Spleen (tissue), 11 donors: ENCODE measurements around the gene SELENOO. TPM values are rescaled to one million over a fixed set of nuclear protein-coding genes. Genes with fewer than 3 reads are reported as not detected.
A peak's percentile ranks its signal among the peaks of the same experiment; 100 is the strongest.

Experiments used
- DNase-seq: peaks from one replicate; pipeline ENCODE4 v3.0.0-alpha.2; 2020
- H3K27ac ChIP-seq, 8 donors: fragments of 200-600 bp; sonication (generic) in 7 of 8; 1 replicate in 4 of 8; 2 replicates in 4 of 8; pipeline versions ENCODE4 v1.5.0 to v1.8.0; 2016 to 2021; ENCODE audit warnings: inconsistent platforms in 4 of 8, mild to moderate bottlenecking in 4 of 8, moderate library complexity in 1 of 8
- H3K27me3 ChIP-seq, 7 donors: fragments of 200-600 bp; sonication (generic) in 6 of 7; replicated peaks in 1 of 7; 1 replicate in 4 of 7; 2 replicates in 3 of 7; pipeline versions ENCODE4 v1.5.0 to v1.8.0; 2016 to 2021; ENCODE audit warnings: inconsistent platforms in 3 of 7, mild to moderate bottlenecking in 1 of 7
- H3K36me3 ChIP-seq, 6 donors: fragments of 200-600 bp; sonication (generic) in 5 of 6; 1 replicate in 4 of 6; 2 replicates in 2 of 6; pipeline versions ENCODE4 v1.5.0 to v1.8.0; 2016 to 2021; ENCODE audit warnings: inconsistent platforms in 2 of 6
- H3K4me1 ChIP-seq, 6 donors: fragments of 200-600 bp; sonication (generic) in 5 of 6; 1 replicate in 3 of 6; 2 replicates in 3 of 6; pipeline versions ENCODE4 v1.5.0 to v1.8.0; 2016 to 2021; ENCODE audit warnings: inconsistent platforms in 3 of 6
- H3K4me3 ChIP-seq, 8 donors: fragments of 200-600 bp; sonication (generic) in 7 of 8; 1 replicate in 4 of 8; 2 replicates in 4 of 8; pipeline versions ENCODE4 v1.5.0 to v1.8.0; 2016 to 2021; ENCODE audit warnings: inconsistent platforms in 4 of 8, mild to moderate bottlenecking in 4 of 8, moderate library complexity in 2 of 8
- H3K9me3 ChIP-seq, 8 donors: fragments of 200-600 bp; sonication (generic) in 7 of 8; 1 replicate in 4 of 8; 2 replicates in 4 of 8; pipeline versions ENCODE4 v1.5.0 to v1.8.0; 2016 to 2021; ENCODE audit warnings: inconsistent platforms in 4 of 8
- POLR2A ChIP-seq, 3 donors: fragments of 450-650 bp; IDR thresholded peaks; one replicate each; pipeline ENCODE4 v1.5.1; 2017; ENCODE audit warnings: antibody characterized with exemption in 3 of 3, mild to moderate bottlenecking in 1 of 3
- POLR2AphosphoS5 ChIP-seq, 3 donors: sonication (generic); formaldehyde crosslinking; IDR thresholded peaks; one replicate each; pipeline ENCODE4 v1.5.1; 2017; ENCODE audit warnings: antibody characterized with exemption in 3 of 3
- WGBS, 5 donors: extraction: QIAGEN DNeasy Blood & Tissue Kit in 3 of 5; methylation state at CpG; one replicate each; pipeline versions ENCODE4 v1.1.5 to v1.1.7; 2013 to 2018; 5-methylcytosine and 5-hydroxymethylcytosine counted together
- intact Hi-C: fragments of 100-400 bp; cut with DNase I; formaldehyde crosslinking; loops from one replicate; pipeline ENCODE4 v1.15.0; 2023; ENCODE audit warnings: low total_unique reads
- polyA plus RNA-seq, 3 donors: library from polyadenylated mRNA; stranded (reverse); fragments of 200-250 nt; gene quantifications; one replicate each; pipeline ENCODE4 v1.2.1, GENCODE V29; 2013
- total RNA-seq, 7 donors: library from RNA; depleted of rRNA in 3 of 7; stranded (reverse); fragments of >200 nt in 3 of 7; fragmentation: NEBNext Ultra II Directional in 4 of 7; extraction: Animal tissue kit (Norgen Biotek cat#: 25700) in 4 of 7; gene quantifications; one replicate each; pipeline versions ENCODE4 v1.1.0 to v1.2.1, GENCODE V29; 2016 to 2021
- TF ChIP-seq, protein P1 (sequence below), 11 experiments: fragments of 200-600 bp in 7 of 11; fragments of 450-650 bp in 4 of 11; sonication (generic) in 4 of 11; IDR thresholded peaks in 8 of 11; conservative IDR thresholded peaks in 3 of 11; 1 replicate in 7 of 11; 2 replicates in 4 of 11; pipeline versions ENCODE4 v1.4.0 to v1.8.0; 2016 to 2021; ENCODE audit warnings: antibody characterized with exemption in 11 of 11, inconsistent platforms in 4 of 11, mild to moderate bottlenecking in 1 of 11
- donor health status: healthy with polysubstance abuse.
- donor health status: DM: no; HTN: no; CAD: no; lungs with moderate emphysema.
- donor health status: DM: no; HTN: no; CAD: no.
- donor health status: Bipolar disorder and iron deficiency.
- donor health status: healthy.
- donor health status: DM: no; HTN: no; CAD: no.
- donor health status: DM: yes; HTN: yes; CAD: no.

Gene SELENOO
- total and polyA plus RNA-seq, 10 donors = 25.4 to 70.8 (median 29.5) TPM

GRCh38 chr22:50243685-50244419 lies 43.0 kb downstream of the SELENOO start:
- no peak for DNase-seq
- 13 to 22% (median 19%) methylated on average over 22 to 27 of the region's 27 CpGs for WGBS, 5 donors
- intact Hi-C loops = loop anchor here (10.0 kb wide), 1 partner anchor 251 kb away; no protein-coding TSS in a partner anchor
- Histone ChIP-seq H3K27me3 (no peaks in the 10 kb centered on the region), H3K9me3 (no peaks in the 10 kb centered on the region), H3K4me3 (peak overlapping the region; percentile 79 to 96 (median 91)), H3K4me1 (peaks cover 44 to 92% (median 73%) of the 10 kb centered on the region in 6 donors), H3K27ac (peak overlapping the region; percentile 82 to 98 (median 94)), H3K36me3 (peaks cover 0 to 52% (median 23%) of the 10 kb centered on the region in 6 donors)
- TF ChIP-seq, protein P1, sequence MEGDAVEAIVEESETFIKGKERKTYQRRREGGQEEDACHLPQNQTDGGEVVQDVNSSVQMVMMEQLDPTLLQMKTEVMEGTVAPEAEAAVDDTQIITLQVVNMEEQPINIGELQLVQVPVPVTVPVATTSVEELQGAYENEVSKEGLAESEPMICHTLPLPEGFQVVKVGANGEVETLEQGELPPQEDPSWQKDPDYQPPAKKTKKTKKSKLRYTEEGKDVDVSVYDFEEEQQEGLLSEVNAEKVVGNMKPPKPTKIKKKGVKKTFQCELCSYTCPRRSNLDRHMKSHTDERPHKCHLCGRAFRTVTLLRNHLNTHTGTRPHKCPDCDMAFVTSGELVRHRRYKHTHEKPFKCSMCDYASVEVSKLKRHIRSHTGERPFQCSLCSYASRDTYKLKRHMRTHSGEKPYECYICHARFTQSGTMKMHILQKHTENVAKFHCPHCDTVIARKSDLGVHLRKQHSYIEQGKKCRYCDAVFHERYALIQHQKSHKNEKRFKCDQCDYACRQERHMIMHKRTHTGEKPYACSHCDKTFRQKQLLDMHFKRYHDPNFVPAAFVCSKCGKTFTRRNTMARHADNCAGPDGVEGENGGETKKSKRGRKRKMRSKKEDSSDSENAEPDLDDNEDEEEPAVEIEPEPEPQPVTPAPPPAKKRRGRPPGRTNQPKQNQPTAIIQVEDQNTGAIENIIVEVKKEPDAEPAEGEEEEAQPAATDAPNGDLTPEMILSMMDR (IDR thresholded peaks at IDR 0.05 in 8 of 11, conservative IDR thresholded peaks at IDR 0.05 in 3 of 11) = no peak
- no peak for TF ChIP-seq POLR2AphosphoS5 (IDR thresholded peaks at IDR 0.05)
- TF ChIP-seq POLR2A (IDR thresholded peaks at IDR 0.05) = no peak

DNA sequence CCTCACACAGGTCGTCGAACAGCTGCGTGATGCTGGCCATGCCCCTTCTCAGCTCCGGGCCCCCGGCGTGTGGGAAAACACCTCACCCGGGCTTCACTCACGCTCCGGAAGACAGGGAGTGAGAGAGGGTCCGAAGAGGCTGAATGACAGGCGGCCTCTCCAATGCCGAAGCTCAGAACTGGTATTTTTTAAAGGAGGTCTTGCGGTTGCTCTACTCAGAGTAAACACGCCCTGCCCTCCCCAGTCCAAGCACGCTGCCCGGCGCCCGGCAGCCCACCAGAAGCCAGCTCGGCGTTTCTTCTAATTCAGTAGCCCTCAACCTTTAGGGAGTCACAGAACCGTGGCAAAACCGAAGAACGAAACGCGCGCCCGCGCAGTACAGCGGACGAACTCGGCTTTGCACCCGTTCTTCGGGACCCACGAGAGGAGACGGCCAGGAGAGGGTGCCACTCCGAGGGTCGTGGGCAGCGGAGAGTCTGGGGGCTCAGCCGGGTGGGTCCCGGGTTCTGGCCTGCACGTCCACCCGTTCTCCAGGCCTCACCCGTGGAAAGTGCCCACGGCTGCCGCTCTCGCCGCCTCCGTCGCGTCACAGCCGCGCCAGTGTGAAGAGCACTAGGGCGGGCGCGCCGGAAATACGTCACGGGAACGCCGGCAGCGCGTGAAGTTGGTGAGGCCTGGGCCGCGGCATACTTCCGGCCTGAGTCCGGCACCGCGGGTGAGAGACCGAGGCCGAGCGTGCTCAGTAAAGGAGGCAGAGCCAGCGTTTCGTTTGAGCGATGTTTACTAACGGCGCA lies 43.8 kb downstream of the SELENOO start, which contains the start of gene TUBGCP6:
Gene TUBGCP6 (minus strand): TSS at position 604 of the 794 bp plus-strand sequence. CDS start 564 bp downstream, at position 40.
- no peaks in the 10 kb centered on the region for H3K27me3 ChIP-seq
- peak within 1 kb of the TSS; percentile 82 to 98 (median 94) for H3K27ac ChIP-seq
- peak within 1 kb of the TSS; percentile 79 to 96 (median 91) for H3K4me3 ChIP-seq
- WGBS, 5 donors = 0 to 1% (median 0%) methylated on average over 30 to 76 of the region's 76 CpGs
- H3K36me3 ChIP-seq = peaks cover 0 to 52% (median 20%) of the 10 kb centered on the region in 6 donors
- no peaks in the 10 kb centered on the region for H3K9me3 ChIP-seq
- DNase-seq = peak; percentile 99
- intact Hi-C loops = loop anchor here (10.0 kb wide), 1 partner anchor 250 kb away; no protein-coding TSS in a partner anchor
- peak; percentile 28 to 73 (median 28) for TF ChIP-seq POLR2A (IDR thresholded peaks at IDR 0.05)
- TF ChIP-seq, protein P1 (IDR thresholded peaks at IDR 0.05 in 8 of 11, conservative IDR thresholded peaks at IDR 0.05 in 3 of 11) = peak in 10 of 11 experiments; percentile 16 to 62 (median 34)
- TF ChIP-seq POLR2AphosphoS5 (IDR thresholded peaks at IDR 0.05) = peak; percentile 98 to 99 (median 98)
- H3K4me1 ChIP-seq = peaks cover 48 to 94% (median 81%) of the 10 kb centered on the region in 6 donors

DNA sequence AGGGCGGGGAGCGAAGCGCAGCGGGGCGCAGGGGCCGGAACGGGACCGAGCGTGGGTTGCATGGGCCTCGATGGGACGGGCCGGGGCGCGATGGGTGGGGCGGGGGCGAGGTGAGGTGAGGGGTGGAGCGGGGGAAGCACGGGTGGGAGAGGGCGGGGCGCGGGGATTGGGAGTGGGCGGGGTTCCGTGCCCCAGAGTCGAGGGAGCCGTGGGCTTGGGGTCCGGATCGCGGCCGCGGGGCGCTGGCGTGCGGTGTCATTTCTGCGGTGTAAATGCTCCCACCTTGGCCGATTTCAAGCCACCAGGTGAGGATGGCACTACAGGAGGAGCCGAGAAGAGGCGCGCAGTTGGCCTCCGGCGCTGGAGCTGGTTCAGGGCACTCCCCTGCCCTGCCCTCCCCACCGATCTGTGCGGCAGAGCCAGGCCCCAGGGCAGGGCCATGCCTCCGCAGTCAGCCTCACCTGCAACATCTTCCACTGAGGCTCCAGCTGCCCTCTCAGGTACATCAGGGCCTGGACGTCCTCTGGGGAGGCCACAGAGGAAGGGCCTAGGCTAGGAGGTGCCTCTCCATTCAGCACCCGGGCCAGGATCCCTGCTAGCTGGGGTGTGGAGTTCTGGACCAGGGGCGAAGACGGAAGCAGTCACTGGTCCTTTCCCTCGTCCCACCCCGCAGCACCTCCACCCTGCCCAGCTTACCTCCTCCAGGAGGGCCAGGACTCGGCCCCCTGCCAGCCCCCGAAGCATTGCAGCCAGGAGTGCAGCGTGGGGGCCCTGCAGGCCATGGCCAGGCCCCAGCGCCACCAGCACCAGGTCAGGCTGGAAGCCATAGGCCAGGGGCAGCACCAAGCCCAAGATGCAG lies 44.6 kb downstream of the SELENOO start:
- H3K4me3 ChIP-seq = peak overlapping the region; percentile 79 to 96 (median 91)
- peak in 1 of 3 donors; percentile 0 for TF ChIP-seq POLR2A (IDR thresholded peaks at IDR 0.05)
- TF ChIP-seq, protein P1 (IDR thresholded peaks at IDR 0.05 in 8 of 11, conservative IDR thresholded peaks at IDR 0.05 in 3 of 11) = no peak
- DNase-seq = peak; percentile 84
- no peaks in the 10 kb centered on the region for H3K27me3 ChIP-seq
- H3K36me3 ChIP-seq = peaks cover 0 to 46% (median 16%) of the 10 kb centered on the region in 6 donors
- 13 to 55% (median 19%) methylated on average over 7 to 53 of the region's 53 CpGs for WGBS, 5 donors
- intact Hi-C loops = loop anchor here (10.0 kb wide), 1 partner anchor 249 kb away; no protein-coding TSS in a partner anchor
- H3K4me1 ChIP-seq = peaks cover 56 to 94% (median 87%) of the 10 kb centered on the region in 6 donors
- H3K9me3 ChIP-seq = no peaks in the 10 kb centered on the region
- H3K27ac ChIP-seq = peak overlapping the region; percentile 82 to 98 (median 94)
